ENCODE results near the gene MAN1A2. TPM values are rescaled to one million over a fixed set of nuclear protein-coding genes. Genes with fewer than 3 reads are reported as not detected.

Gene MAN1A2
- total and polyA plus RNA-seq, 4 donors: 6.4 to 56.3 (median 25.3) TPM

GRCh38 chr1:117546467-117546866, 179.2 kb downstream of the MAN1A2 start:
- Histone ChIP-seq H3K27me3 (ENCODE audit: control insufficient read depth in 3 of 3, insufficient read depth in 3 of 3, low read length in 2 of 3) (no peaks in the 10 kb centered on the region), H3K9me3 (ENCODE audit: control insufficient read depth in 4 of 4, insufficient read depth in 3 of 4, low read length in 3 of 4) (no peaks in the 10 kb centered on the region), H3K4me1 (ENCODE audit: control insufficient read depth in 5 of 5, insufficient read depth in 5 of 5, low read length in 5 of 5) (peaks cover 0 to 3% (median 0%) of the 10 kb centered on the region in 5 donors), H3K27ac (ENCODE audit: low read depth in 1 of 2, low read length in 1 of 2) (no peak overlapping the region), H3K4me3 (no peak overlapping the region), H3K9ac (ENCODE audit: insufficient read depth in 1 of 2, low read length in 2 of 2) (no peak overlapping the region), H3K36me3 (ENCODE audit: control insufficient read depth in 4 of 4, insufficient read depth in 4 of 4, low read length in 4 of 4) (no peaks in the 10 kb centered on the region)
- DNase-seq: no peak
- 81 to 91% methylated on average over 2 of the region's 2 CpGs for WGBS, 2 donors
- ATAC-seq (ENCODE audit: insufficient read depth, low FRiP score): no peak
- TF ChIP-seq CTCF (IDR thresholded peaks at IDR 0.05; ENCODE audit: control extremely low read depth, extremely low read depth): no peak

GRCh38 chr1:117553471-117553870, 186.2 kb downstream of the MAN1A2 start:
- Histone ChIP-seq H3K27me3 (ENCODE audit: control insufficient read depth in 3 of 3, insufficient read depth in 3 of 3, low read length in 2 of 3) (no peaks in the 10 kb centered on the region), H3K27ac (ENCODE audit: low read depth in 1 of 2, low read length in 1 of 2) (no peak overlapping the region), H3K9me3 (ENCODE audit: control insufficient read depth in 4 of 4, insufficient read depth in 3 of 4, low read length in 3 of 4) (peaks cover 0 to 2% (median under 1%) of the 10 kb centered on the region in 4 donors), H3K4me1 (ENCODE audit: control insufficient read depth in 5 of 5, insufficient read depth in 5 of 5, low read length in 5 of 5) (no peaks in the 10 kb centered on the region), H3K36me3 (ENCODE audit: control insufficient read depth in 4 of 4, insufficient read depth in 4 of 4, low read length in 4 of 4) (no peaks in the 10 kb centered on the region), H3K4me3 (no peak overlapping the region), H3K9ac (ENCODE audit: insufficient read depth in 1 of 2, low read length in 2 of 2) (no peak overlapping the region)
- TF ChIP-seq CTCF (IDR thresholded peaks at IDR 0.05; ENCODE audit: control extremely low read depth, extremely low read depth): no peak
- ATAC-seq (ENCODE audit: insufficient read depth, low FRiP score) (no peak), DNase-seq (no peak)

GRCh38 chr1:117555806-117556205, 188.6 kb downstream of the MAN1A2 start:
- ATAC-seq (ENCODE audit: insufficient read depth, low FRiP score) (no peak), DNase-seq (no peak)
- H3K27me3 ChIP-seq (ENCODE audit: control insufficient read depth in 3 of 3, insufficient read depth in 3 of 3, low read length in 2 of 3): no peaks in the 10 kb centered on the region
- H3K9me3 ChIP-seq (ENCODE audit: control insufficient read depth in 4 of 4, insufficient read depth in 3 of 4, low read length in 3 of 4): peaks cover 0 to 5% (median under 1%) of the 10 kb centered on the region in 4 donors
- no peaks in the 10 kb centered on the region for H3K4me1 ChIP-seq (ENCODE audit: control insufficient read depth in 5 of 5, insufficient read depth in 5 of 5, low read length in 5 of 5)
- no peak for TF ChIP-seq CTCF (IDR thresholded peaks at IDR 0.05; ENCODE audit: control extremely low read depth, extremely low read depth)
- H3K9ac ChIP-seq (ENCODE audit: insufficient read depth in 1 of 2, low read length in 2 of 2): no peak overlapping the region
- no peak overlapping the region for H3K27ac ChIP-seq (ENCODE audit: low read depth in 1 of 2, low read length in 1 of 2)
- 68 to 79% methylated on average over 3 of the region's 3 CpGs for WGBS, 2 donors
- no peak overlapping the region for H3K4me3 ChIP-seq
- no peaks in the 10 kb centered on the region for H3K36me3 ChIP-seq (ENCODE audit: control insufficient read depth in 4 of 4, insufficient read depth in 4 of 4, low read length in 4 of 4)

- Histone ChIP-seq H3K4me1 (ENCODE audit: control insufficient read depth in 5 of 5, insufficient read depth in 5 of 5, low read length in 5 of 5) (no peaks in the 10 kb centered on the region), H3K36me3 (ENCODE audit: control insufficient read depth in 4 of 4, insufficient read depth in 4 of 4, low read length in 4 of 4) (no peaks in the 10 kb centered on the region), H3K9me3 (ENCODE audit: control insufficient read depth in 4 of 4, insufficient read depth in 3 of 4, low read length in 3 of 4) (peaks cover 0 to 5% (median under 1%) of the 10 kb centered on the region in 4 donors), H3K9ac (ENCODE audit: insufficient read depth in 1 of 2, low read length in 2 of 2) (no peak overlapping the region), H3K27me3 (ENCODE audit: control insufficient read depth in 3 of 3, insufficient read depth in 3 of 3, low read length in 2 of 3) (no peaks in the 10 kb centered on the region), H3K4me3 (no peak overlapping the region), H3K27ac (ENCODE audit: low read depth in 1 of 2, low read length in 1 of 2) (no peak overlapping the region)
- ATAC-seq (ENCODE audit: insufficient read depth, low FRiP score) (no peak), DNase-seq (no peak)
- no peak for TF ChIP-seq CTCF (IDR thresholded peaks at IDR 0.05; ENCODE audit: control extremely low read depth, extremely low read depth)
Measured at GRCh38 chr1:117556341-117556740, 189.1 kb downstream of the MAN1A2 start.

Data from lung (tissue), 12 donors.